Measurements from ENCODE around the gene RND1.
A peak's percentile ranks its signal among the peaks of the same experiment; 100 is the strongest.

The RND1 gene

DNA sequence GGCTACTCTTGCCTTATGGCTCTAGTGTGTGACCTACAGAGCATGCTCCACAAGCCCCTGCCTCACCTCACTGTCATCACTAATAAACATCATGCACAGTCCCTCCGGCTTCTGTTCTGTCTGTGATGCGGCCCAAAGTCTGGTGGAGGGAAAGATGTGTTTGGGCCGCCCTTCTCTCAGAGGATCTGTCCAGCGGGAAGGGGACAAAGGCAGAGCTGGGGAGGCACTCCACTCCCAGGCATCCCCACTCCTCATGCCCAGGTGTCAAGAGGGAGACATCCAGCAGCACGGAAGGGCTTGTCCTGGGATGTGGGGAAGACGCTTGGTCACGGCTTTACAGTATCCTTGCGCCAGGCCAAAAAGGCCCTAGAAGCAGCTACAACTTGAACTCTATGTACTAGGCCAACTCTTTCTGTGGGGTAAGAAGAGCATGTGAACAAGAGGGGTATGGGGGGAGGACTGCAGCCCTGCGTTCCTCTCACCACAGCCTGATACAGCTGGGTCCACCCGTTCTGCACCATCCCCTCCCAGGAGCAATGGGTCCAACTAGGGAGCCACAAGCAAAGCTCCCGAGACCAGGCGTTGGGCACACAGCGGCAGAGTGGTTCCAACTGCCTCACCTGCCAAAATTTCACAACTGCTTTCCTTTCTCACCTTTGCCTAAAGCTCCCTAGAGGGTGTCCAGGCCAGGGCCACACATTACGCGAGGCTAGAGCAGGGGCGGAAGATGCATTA lies 36.7 kb downstream of the RND1 start:
- DNase-seq = no peak

DNA sequence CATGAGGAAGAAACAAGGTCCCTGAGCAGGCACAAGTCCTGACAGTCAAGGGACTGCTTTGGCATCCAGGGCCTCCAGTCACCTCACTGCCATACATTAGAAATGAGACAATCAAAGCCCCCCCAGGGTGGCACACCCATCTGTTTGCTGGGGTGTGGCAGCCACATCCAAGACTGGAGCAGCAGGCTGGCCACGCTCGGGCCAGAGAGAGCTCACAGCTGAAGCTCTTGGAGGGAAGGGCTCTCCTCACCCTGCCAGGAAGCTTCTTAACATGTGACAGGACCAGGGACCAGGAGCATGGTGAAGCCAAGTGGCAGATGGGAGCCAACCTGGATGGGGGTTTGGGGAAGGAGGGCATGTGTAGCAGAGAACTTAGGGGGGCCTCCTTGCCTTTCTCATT lies 37.4 kb downstream of the RND1 start:
- no peak for DNase-seq

DNA sequence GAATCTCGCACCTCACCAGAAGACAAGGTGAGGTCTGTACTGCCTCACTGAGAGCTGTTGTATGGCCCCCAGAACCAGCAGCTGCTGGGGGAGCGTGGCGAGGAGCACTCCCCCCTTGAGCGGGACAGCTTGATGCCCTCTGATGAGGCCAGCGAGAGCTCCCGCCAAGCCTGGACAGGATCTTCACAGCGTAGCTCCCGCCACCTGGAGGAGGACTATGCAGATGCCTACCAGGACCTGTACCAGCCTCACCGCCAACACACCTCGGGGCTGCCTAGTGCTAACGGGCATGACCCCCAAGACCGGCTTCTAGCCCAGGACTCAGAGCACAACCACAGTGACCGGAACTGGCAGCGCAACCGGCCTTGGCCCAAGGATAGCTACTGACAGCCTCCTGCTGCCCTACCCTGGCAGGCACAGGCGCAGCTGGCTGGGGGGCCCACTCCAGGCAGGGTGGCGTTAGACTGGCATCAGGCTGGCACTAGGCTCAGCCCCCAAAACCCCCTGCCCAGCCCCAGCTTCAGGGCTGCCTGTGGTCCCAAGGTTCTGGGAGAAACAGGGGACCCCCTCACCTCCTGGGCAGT lies 38.1 kb downstream of the RND1 start:
- DNase-seq = no peak

DNA sequence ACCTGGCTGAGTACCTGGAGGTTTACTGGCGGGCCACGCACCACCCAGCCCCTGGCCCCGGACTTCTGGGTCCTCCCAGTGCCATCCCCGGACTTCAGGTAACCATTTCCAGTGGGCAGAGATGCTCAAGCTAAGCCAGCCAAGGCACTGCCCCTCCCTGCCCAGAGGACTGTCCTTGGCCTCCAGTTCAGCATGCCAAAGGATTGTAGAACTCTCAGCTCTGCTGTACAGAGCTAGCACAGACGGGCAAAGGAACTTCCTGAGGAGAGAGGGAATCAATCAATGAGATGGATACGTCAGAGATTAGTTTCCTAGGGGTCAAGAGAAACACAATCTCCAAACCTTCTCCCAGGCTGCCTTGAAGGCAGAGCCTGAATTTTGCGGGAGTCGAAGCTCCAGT lies 38.6 kb downstream of the RND1 start:
- DNase-seq = no peak

DNA sequence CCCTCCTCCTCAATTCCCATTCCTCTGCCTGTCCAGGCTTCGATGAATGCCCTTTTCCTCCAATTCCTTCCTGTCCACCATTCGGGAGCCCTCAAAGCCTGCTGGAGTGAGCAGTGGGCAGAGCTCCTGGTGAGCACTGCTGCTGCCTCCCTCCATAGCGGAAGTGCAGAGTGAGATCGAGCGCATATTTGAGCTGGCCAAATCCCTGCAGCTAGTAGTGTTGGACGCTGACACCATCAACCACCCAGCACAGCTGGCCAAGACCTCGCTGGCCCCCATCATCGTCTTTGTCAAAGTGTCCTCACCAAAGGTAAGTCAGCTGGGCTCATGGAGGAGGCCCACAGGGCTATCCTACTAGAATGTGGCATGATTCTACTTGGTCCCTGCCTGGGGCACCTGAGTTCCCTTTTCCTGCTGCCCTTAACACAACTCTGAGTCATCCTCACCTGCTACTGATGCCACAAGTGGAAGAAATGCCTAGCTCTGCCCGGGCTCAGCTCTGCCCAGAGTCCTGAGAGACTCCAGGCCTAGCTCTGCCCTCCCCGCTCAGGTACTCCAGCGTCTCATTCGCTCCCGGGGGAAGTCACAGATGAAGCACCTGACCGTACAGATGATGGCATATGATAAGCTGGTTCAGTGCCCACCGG lies 39.3 kb downstream of the RND1 start:
- DNase-seq = no peak

DNA sequence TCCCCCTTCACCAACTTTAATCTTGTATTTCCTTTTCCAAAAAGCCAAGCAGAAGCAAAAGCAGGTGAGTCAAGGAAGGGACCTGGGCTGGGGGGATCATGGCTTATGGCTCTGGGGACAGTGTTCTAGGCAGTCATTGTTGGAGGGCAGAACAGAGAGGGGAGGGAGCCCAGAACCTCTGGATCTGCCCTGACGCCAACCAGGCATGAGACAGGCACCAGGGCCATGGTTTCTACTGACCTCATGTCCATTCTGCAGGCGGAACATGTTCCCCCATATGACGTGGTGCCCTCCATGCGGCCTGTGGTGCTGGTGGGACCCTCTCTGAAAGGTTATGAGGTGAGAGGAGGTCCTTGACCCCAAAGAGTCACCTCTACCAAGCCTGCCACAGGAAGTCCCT lies 40.8 kb downstream of the RND1 start:
- no peak for DNase-seq

DNA sequence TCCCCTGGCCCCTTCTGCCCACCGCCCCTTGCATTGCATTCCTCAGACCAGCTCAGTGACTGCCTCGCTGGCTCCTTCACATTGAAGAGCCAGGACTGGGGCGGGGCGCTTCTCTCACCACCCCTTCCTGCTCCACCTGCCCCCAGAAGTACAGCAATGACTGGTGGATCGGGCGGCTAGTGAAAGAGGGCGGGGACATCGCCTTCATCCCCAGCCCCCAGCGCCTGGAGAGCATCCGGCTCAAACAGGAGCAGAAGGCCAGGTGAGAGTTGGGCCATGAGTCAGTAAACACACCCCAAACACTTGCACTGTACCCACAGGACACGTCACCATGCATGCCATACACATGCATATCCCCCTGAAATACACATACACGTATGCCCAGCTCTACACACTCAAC lies 41.6 kb downstream of the RND1 start:
- no peak for DNase-seq

DNA sequence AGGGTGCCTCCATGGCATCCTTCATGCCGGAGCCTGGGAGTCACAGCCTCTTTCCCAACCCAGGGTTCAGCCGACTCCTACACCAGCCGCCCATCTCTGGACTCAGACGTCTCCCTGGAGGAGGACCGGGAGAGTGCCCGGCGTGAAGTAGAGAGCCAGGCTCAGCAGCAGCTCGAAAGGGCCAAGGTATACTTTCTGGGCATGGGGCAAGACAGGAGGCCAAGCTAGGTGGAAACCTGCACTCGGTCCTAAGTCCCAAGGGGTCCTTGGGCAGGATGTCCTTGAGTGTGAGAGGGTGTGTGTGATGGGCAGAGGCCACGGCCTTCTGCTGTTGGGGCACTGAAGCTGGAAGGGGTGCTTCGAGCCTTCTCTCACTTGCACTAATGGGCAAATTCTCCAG lies 42.4 kb downstream of the RND1 start:
- DNase-seq = no peak

DNA sequence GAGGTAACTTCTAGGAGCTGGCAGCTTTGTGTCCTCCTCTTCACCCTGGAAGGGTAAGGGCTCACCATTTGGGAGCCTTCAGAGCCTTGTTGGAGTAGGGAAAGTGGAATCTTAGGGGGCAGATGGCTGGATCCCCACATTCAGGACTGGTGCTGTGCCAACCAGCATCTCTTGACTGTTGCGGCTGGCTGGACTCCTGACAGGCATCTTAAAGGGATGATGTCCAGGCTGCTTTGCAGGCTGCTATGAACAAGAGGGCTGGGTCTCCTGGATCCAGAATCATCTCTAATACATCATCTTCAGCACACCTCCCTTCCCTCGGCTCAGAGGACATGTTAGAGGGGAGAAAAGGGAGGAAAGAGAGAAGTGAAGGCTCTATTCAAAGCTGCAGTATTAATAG lies 43.0 kb downstream of the RND1 start:
- DNase-seq = peak in 2 of 58 donors; percentile 24 to 25

DNA sequence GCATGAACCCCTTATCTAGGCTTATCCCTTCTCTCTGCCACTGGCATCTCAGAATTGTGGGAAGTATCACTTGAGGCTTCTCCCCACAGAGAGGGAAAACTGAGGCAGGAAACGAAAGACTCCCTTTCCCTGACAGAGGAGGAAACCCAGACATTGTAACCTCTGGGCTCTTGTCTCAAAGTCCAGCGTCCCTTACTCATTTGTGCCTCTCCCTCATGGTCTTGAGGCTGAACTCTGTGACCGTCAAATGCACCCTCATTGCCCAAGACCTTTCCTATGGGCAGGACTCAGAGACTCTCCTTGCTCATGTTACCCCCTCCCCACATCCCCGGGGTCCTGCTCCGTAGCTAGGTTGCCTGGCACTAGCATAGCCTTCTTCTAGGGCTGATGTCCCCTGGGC lies 43.5 kb downstream of the RND1 start:
- DNase-seq = no peak

DNA sequence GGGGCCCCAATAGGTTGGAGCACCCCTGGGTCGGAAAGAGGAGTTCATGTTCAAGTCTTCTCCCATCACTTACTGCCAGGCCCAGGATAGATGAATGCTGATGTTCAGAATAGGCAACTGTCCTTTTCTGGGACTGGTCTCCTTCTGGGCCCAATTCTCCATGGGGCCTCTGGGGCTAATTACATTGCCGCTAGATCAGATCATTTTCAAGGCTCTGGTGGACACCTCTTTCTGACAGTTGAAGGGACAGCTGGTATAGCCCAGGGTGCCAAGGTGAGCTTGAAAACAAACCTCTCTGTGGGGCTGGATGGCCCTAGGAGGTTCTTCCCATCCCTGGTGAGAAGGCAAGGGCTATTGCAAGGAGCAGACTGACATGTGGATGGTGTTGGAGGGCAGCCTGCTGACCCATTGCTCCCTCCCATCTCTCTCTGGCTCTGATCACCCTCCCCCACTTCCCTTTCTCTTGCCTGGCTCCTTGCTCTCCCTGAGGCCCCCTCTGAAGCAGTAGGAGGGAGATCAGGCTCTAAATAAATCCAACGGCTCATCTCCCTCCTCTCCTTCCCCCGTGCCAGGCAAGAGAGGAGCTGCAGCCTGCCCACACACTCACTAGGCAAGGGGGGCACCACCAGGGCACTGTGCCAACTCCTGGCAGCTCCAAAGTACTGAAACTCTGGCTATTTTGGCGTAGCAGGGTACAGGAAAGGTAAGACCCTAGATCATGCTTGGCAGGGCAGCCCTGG lies 45.5 kb downstream of the RND1 start:
- peak in 5 of 58 donors; percentile 9 to 23 (median 14) for DNase-seq

DNA sequence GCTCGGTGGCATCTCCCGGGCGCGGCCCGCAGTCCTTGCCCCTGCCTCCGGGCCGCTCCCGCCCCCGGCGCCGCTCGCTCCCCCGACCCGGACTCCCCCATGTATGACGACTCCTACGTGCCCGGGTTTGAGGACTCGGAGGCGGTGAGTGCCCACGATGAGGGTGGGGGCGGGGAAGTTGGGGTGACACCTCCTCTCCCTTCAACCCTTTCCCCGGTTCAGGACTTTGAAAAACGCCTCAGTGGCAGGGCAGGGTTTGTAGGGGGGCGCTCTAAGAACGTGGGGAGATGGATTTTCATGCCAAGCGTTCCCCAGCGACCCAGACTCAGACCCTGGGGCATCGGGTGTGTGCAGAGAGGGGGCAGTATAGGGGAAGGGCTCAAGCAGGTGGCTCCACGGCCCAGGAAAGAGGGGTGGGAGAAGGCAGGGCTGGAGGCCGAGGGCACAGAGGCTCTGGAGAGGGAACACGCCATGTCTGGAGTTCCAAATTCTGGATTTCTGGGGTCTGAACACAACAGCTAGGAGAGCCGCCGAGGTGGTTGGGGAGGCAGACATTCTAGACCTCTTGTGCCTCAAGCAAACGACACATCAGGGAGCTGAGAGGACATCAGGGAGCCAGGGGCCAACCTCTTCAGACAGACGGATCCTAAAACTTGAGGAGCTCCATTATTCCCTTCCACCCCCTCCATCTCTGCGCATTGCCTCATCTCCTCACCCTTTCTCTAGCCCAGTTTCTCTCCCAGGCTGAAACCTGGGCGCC lies 46.7 kb downstream of the RND1 start:
- peak in 4 of 58 donors; percentile 23 to 62 (median 38) for DNase-seq

DNA sequence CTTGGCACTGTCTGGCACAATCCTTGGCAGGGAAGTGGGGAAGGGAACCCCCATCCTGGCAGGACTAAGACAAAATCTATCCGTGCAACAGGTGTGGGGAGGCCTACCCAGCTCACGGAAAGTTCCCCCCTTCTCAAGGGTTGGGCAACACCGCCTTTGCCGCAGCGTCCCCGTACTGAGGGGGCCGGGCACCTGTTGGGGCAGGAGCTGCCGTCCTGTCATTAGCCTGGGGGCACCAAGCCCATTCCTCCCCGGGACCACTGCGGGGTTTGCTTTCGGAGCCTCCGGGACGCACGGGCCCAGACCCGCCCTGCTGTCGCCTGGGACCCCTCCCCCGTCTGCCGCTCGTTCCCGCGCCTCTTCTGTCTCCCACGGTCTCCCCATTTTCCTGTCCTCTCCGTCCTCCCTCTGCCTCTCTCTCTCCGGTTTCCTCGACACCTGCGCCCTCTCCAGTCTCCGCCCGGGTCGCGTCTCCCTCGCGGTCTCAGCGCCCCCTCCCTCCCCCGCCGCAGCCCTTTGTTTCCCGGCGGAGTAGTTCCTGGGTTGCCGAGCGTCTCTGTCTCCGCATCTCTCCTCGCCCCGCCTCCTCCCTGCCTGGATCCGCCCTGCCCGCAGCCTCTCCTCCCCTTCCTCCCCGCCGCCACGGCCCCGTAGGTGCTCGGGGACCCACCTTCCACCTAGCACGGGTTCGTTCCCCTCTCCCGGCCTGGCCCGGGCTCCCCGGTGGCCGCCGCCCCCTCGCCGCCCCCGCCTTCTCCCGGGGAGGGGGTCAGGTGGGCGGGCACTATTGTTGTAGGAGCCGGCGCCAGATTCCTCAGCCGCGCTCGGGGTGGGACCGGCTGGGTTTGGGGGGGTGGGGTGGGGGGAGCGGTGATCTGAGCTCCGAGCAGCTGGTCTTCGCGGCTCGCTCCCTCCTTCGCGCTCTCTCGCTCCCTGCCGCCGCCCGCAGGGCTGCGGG lies 47.5 kb downstream of the RND1 start, which contains the start of gene CACNB3:
CACNB3 (plus strand) TSS at position 624 of the 958 bp plus-strand sequence. CDS start 434 bp downstream, outside the sequence.
- DNase-seq = peak in 46 of 58 donors; percentile 9 to 69 (median 40)

DNA sequence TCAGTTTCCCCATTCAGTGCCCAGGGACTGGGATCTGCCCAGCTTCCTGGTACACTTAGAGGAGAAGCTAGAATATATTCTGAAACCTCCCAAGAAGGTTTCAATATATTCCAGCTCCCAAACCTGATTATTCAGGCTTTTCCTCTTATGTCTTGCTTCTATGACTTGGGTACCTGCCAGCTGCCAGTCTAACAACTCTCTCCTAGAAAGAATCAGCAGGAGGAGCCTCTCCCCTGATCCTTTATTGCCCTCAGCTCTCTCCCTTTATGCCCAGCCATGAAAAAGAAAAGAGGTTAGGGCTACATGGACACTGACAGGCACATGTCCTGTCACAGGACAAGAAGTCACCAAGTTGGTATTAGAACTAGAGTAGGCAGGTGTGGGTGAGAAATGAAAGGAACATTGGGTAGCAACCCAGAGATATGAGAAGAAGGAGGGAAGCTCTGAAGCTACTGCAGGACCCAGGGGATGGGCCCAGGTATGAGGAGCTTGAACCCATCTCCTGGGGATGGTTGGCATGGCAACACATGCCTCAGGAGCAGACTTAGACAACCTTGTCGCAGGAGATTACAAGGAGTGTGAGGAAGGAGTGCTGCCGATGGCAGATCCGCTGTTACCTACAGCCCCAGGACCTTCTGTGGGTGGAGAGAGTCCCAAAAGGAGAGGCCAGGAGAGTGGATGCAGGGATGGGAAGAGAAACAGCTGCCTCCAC lies 49.4 kb downstream of the RND1 start:
- DNase-seq = no peak

DNA sequence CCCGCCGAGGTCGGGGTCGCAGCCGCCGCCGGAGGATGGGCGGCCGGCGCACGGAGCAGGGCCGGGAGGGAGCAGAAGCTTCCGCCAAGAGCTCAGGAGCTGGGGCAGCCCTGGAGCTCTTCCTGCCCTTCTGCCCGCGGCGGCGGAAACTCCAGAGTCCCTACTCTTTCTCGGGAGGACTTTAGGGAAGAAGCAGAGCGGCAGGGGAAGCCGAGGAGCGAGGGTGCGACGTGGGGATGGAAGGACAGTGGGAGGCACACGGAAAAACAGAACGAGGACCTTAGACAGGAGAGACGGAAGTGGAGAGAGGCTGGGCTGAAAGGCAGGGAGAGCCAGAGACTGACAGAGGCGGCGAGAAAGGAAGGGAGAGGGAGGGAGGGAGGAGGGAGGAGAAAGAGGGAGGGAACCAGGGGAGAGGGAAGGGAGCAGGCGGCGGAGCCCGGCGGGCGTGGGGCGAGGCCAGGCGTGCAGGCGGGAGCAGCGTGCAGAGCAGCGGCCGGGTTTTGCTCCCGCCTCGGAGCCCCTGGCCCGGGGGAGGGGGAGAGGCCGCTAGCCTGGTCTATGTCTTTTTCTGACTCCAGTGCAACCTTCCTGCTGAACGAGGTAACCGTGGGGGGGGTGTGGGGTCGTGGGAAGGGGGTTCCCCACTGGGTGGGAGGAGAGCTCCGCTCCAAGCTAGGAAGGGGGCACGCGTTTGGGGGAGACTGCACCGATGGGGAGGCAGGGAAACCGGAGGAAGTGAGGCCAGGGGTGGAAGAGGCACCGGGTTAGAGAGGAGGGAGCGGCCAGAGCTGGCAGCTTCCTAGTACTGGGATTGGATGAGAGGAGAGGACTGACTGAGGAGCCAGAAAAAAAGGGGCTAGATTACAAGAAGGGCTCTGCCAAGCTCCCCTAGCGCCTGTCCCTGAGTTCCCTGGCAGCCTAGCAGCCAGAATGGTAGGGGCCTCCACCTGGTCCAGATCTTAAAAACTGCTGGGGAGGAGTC lies 50.3 kb downstream of the RND1 start:
- peak in 48 of 58 donors; percentile 19 to 78 (median 52) for DNase-seq

DNA sequence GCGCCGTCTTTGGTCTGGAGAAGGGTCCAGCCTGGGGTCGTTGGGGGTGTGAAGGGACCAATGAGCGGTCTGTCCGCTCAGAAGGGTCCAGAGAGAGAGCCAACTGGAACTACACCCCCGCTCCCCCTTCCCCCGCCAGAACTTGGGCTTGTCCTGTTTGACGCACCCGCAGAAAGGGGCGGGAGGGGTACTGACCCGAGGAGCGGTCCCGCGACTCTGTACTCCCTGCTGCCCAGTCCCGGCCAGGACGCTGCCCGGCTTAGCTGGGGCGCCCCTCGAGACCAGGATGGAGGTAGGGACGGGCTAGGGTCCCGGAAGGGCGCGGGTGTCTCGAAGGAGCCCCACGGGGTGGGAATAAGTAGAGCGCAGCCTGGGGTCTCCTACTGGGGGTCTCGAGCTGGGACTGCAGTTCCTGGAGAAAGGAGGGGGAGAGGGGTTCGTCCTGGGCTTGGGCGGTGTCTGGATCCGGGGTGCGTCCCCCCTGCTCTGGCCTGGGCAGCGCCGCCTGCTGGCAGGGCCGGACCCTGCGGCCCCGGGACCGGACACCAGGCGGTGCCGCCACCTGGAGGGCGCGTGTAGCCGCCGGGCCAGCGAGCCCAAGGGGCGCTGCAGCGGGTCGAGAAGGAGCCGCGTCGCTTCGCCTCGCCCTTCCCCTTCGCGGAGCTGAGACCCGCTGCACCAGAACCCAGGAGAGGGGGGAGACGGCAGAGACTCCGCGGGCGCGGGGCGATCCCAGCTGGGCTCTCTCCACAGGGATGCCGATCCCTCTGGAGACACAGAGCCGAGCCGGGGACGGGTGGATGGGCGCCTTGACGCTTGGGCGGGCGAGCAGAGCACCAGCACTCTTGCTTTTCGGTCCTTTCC lies 51.2 kb downstream of the RND1 start:
- peak in 43 of 58 donors; percentile 8 to 77 (median 47) for DNase-seq

Data from anterior cingulate cortex (tissue), 58 donors.